Kidney (tissue), 14 donors: ENCODE measurements around the gene NECTIN1. TPM values are rescaled to one million over a fixed set of nuclear protein-coding genes. Genes with fewer than 3 reads are reported as not detected.

Source experiments
- DNase-seq, 5 donors: peaks; one replicate each; pipeline ENCODE4 v3.0.0-alpha.2; 2013 to 2020
- FAIRE-seq: peaks from 2 replicates; lab custom pipeline; 2012; peaks lifted over from hg19 to GRCh38; lab: Jason Lieb, UNC
- H3K27ac ChIP-seq, 2 donors: one replicate each; pipeline ENCODE4 v1.7.0; 2013; ENCODE audit warnings: low read depth in 2 of 2, low read length in 2 of 2, inconsistent platforms in 1 of 2
- H3K27me3 ChIP-seq: one replicate; pipeline ENCODE4 v1.7.1; 2013; ENCODE audit warnings: low read length, inconsistent platforms; ENCODE audit not compliant: control insufficient read depth, insufficient read depth
- H3K36me3 ChIP-seq, 3 donors: one replicate each; pipeline versions ENCODE4 v1.7.0 to v1.7.1; 2013; ENCODE audit warnings: low read length in 3 of 3, control low read depth in 1 of 3, inconsistent platforms in 1 of 3; ENCODE audit not compliant: insufficient read depth in 3 of 3, control insufficient read depth in 2 of 3
- H3K4me1 ChIP-seq, 3 donors: one replicate each; pipeline versions ENCODE4 v1.7.0 to v1.7.1; 2013; ENCODE audit warnings: low read length in 3 of 3, inconsistent platforms in 1 of 3, low read depth in 1 of 3; ENCODE audit not compliant: control insufficient read depth in 2 of 3, insufficient read depth in 2 of 3
- H3K4me3 ChIP-seq, 3 donors: one replicate each; pipeline versions ENCODE4 v1.7.0 to v1.8.1; 2013; ENCODE audit warnings: low read length in 3 of 3, control low read depth in 1 of 3, inconsistent platforms in 1 of 3
- H3K9ac ChIP-seq, 3 donors: one replicate each; pipeline versions ENCODE4 v1.7.0 to v1.7.1; 2013; ENCODE audit warnings: low read length in 3 of 3, control low read depth in 1 of 3, inconsistent platforms in 1 of 3
- H3K9me3 ChIP-seq, 3 donors: one replicate each; pipeline versions ENCODE4 v1.7.0 to v1.7.1; 2013; ENCODE audit warnings: low read length in 3 of 3, control low read depth in 1 of 3, inconsistent platforms in 1 of 3; ENCODE audit not compliant: control insufficient read depth in 2 of 3, insufficient read depth in 1 of 3
- intact Hi-C: fragments of 100-400 bp; cut with DNase I; formaldehyde crosslinking; loops from one replicate; pipeline ENCODE4 v1.11.1; 2022
- polyA plus RNA-seq: library from polyadenylated mRNA; stranded (reverse); fragments of 350-450 nt; fragmentation: Illumina TruSeq; extraction: RNeasy Lipid Tissue Mini Kit (QIAGEN cat#74804); gene quantifications from one replicate; pipeline ENCODE4 v1.2.3, GENCODE V29; 2014; ENCODE audit warnings: low read depth, low replicate concordance; ENCODE audit not compliant: insufficient read depth
- total RNA-seq: library from RNA; stranded (reverse); fragmentation: NEBNext Ultra II Directional; extraction: Animal tissue kit (Norgen Biotek cat#: 25700); gene quantifications from one replicate; pipeline ENCODE4 v1.2.1, GENCODE V29; 2021
- TF ChIP-seq, protein P1 (sequence below): IDR thresholded peaks from 3 replicates; pipeline ENCODE4 v1.5.1; 2012; ENCODE audit warnings: mild to moderate bottlenecking, moderate library complexity, borderline replicate concordance; ENCODE audit not compliant: insufficient read depth; ENCODE audit errors: extremely low read depth
- donor health status: control.
- donor health status: control.
- donor health status: control.
- donor health status: control.
- donor health status: control.
- donor health status: DM: yes; HTN: yes; CAD: no.
- donor health status: Normal renal cell carcinoma (clear cell type).

The NECTIN1 gene
- total and polyA plus RNA-seq, 2 donors from 2014 or later: 6.0 to 13.2 TPM

DNA sequence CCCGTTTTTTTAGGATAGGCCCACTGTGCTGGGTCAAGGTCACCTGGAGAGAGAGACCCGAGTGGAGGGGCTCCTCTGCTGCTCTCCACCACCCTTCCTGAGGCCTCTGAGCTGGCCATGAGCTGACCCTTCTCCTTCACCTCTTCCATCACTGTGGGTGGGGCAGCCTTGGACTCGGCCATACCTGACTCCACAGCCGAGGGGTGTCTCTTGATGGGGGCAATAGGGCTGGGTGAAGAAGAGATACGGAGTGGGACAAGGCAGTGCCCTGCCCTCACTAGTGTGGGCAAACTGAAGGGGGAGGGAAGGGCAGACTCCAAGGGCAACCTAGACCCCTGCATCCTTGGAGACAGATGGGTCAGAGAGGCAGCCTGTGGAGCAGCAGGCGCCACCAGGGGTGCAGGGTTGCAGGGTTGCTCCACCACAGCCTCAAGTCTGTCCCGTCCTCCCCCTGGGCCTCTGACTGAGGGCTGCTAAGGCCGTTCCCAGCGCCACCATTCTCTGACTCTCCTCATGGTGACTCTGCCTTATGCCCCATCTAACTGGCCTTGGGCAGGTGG is 20.1 kb upstream of the NECTIN1 start:
- Histone ChIP-seq H3K36me3 (no peaks in the 10 kb centered on the region), H3K9me3 (no peaks in the 10 kb centered on the region), H3K27ac (no peak overlapping the region), H3K9ac (no peak overlapping the region), H3K4me1 (no peaks in the 10 kb centered on the region), H3K4me3 (no peak overlapping the region), H3K27me3 (no peaks in the 10 kb centered on the region)
- FAIRE-seq: no peak
- intact Hi-C loops: no loop called here
- TF ChIP-seq, protein P1, sequence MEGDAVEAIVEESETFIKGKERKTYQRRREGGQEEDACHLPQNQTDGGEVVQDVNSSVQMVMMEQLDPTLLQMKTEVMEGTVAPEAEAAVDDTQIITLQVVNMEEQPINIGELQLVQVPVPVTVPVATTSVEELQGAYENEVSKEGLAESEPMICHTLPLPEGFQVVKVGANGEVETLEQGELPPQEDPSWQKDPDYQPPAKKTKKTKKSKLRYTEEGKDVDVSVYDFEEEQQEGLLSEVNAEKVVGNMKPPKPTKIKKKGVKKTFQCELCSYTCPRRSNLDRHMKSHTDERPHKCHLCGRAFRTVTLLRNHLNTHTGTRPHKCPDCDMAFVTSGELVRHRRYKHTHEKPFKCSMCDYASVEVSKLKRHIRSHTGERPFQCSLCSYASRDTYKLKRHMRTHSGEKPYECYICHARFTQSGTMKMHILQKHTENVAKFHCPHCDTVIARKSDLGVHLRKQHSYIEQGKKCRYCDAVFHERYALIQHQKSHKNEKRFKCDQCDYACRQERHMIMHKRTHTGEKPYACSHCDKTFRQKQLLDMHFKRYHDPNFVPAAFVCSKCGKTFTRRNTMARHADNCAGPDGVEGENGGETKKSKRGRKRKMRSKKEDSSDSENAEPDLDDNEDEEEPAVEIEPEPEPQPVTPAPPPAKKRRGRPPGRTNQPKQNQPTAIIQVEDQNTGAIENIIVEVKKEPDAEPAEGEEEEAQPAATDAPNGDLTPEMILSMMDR: no peak
- DNase-seq: no peak

DNA sequence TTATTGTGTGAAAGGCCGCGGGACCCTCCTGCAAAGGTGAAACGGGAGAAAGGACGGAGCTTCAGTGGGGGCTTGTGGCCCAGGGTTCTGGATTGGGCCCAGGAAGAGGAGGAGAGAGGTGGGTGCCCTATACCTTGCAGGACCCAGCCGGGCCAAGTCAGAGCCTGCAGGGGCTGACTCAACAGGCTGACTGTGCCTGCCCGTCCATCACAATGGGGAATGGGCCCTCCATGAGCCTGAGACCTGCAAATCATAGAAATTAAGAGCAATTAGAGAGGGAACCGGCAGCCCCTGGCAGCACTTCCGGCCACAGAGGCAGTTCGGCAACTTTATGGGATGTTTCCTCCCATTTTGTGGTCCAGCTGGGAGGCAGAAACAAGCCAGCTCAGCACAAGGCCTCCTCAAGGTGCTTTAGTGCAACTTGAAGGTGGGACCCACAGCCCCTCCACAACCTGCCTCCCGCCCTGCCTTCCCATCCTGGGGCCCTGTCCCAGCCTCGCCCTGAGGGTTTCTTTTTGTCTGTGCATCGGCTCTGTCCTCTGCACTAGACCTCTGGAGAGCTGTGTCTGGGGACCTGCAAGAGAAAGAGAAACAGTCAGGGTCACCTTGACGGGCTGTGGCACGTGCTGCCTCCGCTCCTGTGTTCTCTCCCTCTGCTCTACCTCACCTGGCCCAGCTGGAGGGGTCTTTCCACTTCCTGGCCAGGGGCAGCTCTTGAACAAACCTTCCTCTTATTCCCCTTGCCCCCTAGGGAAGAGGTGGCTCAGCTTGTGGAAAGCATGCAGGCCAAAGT is 19.1 kb upstream of the NECTIN1 start:
- no peaks in the 10 kb centered on the region for H3K36me3 ChIP-seq
- no peak overlapping the region for H3K4me3 ChIP-seq
- FAIRE-seq (no peak), DNase-seq (no peak)
- no peak overlapping the region for H3K9ac ChIP-seq
- no peaks in the 10 kb centered on the region for H3K4me1 ChIP-seq
- TF ChIP-seq, protein P1: no peak
- intact Hi-C loops: no loop called here
- no peaks in the 10 kb centered on the region for H3K9me3 ChIP-seq
- no peaks in the 10 kb centered on the region for H3K27me3 ChIP-seq
- no peak overlapping the region for H3K27ac ChIP-seq

DNA sequence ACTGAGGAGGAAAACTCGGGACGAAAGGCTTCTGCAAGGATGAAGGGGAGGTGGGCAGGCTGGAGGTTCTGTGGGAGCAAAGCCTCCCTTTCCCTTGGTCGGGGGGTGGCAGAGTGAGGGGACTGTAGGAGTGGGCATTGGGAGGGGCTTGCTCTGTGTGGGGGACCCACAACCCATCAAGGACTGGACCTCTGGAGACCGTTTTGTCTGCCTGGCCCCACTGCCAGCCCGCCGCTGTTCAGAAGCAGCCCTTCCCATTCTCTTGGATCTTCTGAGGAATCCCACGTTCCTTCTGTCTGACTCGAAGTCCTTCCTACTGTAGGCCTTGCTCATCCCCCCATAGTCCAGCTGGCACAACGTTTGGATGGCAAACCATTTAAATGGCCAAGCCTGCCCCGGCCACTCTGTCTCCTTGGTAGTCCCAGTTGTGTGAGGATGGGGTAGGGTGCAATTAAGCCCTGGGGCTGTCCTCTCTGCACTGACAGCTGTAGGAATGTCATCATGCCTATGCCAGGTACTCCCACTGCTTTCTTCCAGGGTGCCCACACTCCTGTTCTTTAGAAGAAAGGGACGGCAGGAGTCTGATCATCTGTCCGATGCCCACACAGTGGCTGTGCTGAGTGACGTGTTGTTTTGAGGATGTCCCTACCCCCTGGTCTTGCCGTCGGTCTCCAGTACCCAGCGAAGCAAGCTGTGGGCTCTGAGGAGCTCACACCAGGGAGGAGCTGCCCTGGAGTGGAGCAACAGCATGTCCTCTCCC is 17.0 kb upstream of the NECTIN1 start:
- no peak for DNase-seq
- no peaks in the 10 kb centered on the region for H3K9me3 ChIP-seq
- H3K4me3 ChIP-seq: no peak overlapping the region
- peaks cover 5% of the 10 kb centered on the region for H3K27me3 ChIP-seq
- TF ChIP-seq, protein P1: no peak
- FAIRE-seq: no peak
- H3K36me3 ChIP-seq: no peaks in the 10 kb centered on the region
- H3K9ac ChIP-seq: no peak overlapping the region
- H3K27ac ChIP-seq: no peak overlapping the region
- peaks cover 0 to 3% (median 2%) of the 10 kb centered on the region in 3 donors for H3K4me1 ChIP-seq
- intact Hi-C loops: no loop called here
